ENCODE measurements around the gene CHD5. TPM values are rescaled to one million over a fixed set of nuclear protein-coding genes. Genes with fewer than 3 reads are reported as not detected.
A peak's percentile ranks its signal among the peaks of the same experiment; 100 is the strongest.

Gene CHD5
- total and polyA plus RNA-seq, 4 donors: 0.10 to 0.55 (median 0.31) TPM

- peaks cover 0 to 13% (median 4%) of the 10 kb centered on the region in 5 donors for H3K4me1 ChIP-seq (ENCODE audit: control insufficient read depth in 5 of 5, insufficient read depth in 5 of 5, low read length in 5 of 5)
- H3K27me3 ChIP-seq (ENCODE audit: control insufficient read depth in 3 of 3, insufficient read depth in 3 of 3, low read length in 2 of 3): peaks cover 0 to 12% (median 12%) of the 10 kb centered on the region in 3 donors
- 93 to 96% methylated on average over 28 to 29 of the region's 29 CpGs for whole genome bisulfite sequencing, 2 donors
- H3K4me3 ChIP-seq: no peak overlapping the region
- no peaks in the 10 kb centered on the region for H3K36me3 ChIP-seq (ENCODE audit: control insufficient read depth in 4 of 4, insufficient read depth in 4 of 4, low read length in 4 of 4)
- H3K27ac ChIP-seq (ENCODE audit: low read depth in 1 of 2, low read length in 1 of 2): no peak overlapping the region
- TF ChIP-seq, protein P1, sequence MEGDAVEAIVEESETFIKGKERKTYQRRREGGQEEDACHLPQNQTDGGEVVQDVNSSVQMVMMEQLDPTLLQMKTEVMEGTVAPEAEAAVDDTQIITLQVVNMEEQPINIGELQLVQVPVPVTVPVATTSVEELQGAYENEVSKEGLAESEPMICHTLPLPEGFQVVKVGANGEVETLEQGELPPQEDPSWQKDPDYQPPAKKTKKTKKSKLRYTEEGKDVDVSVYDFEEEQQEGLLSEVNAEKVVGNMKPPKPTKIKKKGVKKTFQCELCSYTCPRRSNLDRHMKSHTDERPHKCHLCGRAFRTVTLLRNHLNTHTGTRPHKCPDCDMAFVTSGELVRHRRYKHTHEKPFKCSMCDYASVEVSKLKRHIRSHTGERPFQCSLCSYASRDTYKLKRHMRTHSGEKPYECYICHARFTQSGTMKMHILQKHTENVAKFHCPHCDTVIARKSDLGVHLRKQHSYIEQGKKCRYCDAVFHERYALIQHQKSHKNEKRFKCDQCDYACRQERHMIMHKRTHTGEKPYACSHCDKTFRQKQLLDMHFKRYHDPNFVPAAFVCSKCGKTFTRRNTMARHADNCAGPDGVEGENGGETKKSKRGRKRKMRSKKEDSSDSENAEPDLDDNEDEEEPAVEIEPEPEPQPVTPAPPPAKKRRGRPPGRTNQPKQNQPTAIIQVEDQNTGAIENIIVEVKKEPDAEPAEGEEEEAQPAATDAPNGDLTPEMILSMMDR (IDR thresholded peaks at IDR 0.05; ENCODE audit: control extremely low read depth, extremely low read depth): no peak
- ATAC-seq (ENCODE audit: insufficient read depth, low FRiP score) (no peak), DNase-seq (no peak)
- no peaks in the 10 kb centered on the region for H3K9me3 ChIP-seq (ENCODE audit: control insufficient read depth in 4 of 4, insufficient read depth in 3 of 4, low read length in 3 of 4)
- no peak overlapping the region for H3K9ac ChIP-seq (ENCODE audit: insufficient read depth in 1 of 2, low read length in 2 of 2)
Observed at GRCh38 chr1:6210591-6211355, 30.7 kb upstream of the CHD5 start.

GRCh38 chr1:6209661-6210580 lies 29.8 kb upstream of the CHD5 start:
- no peak overlapping the region for H3K27ac ChIP-seq (ENCODE audit: low read depth in 1 of 2, low read length in 1 of 2)
- TF ChIP-seq, protein P1 (IDR thresholded peaks at IDR 0.05; ENCODE audit: control extremely low read depth, extremely low read depth): no peak
- no peaks in the 10 kb centered on the region for H3K9me3 ChIP-seq (ENCODE audit: control insufficient read depth in 4 of 4, insufficient read depth in 3 of 4, low read length in 3 of 4)
- ATAC-seq (ENCODE audit: insufficient read depth, low FRiP score) (no peak), DNase-seq (no peak)
- H3K9ac ChIP-seq (ENCODE audit: insufficient read depth in 1 of 2, low read length in 2 of 2): no peak overlapping the region
- no peak overlapping the region for H3K4me3 ChIP-seq
- no peaks in the 10 kb centered on the region for H3K36me3 ChIP-seq (ENCODE audit: control insufficient read depth in 4 of 4, insufficient read depth in 4 of 4, low read length in 4 of 4)
- 83 to 89% methylated on average over 16 to 17 of the region's 17 CpGs for WGBS, 2 donors
- H3K27me3 ChIP-seq (ENCODE audit: control insufficient read depth in 3 of 3, insufficient read depth in 3 of 3, low read length in 2 of 3): peaks cover 0 to 17% (median 12%) of the 10 kb centered on the region in 3 donors
- H3K4me1 ChIP-seq (ENCODE audit: control insufficient read depth in 5 of 5, insufficient read depth in 5 of 5, low read length in 5 of 5): peaks cover 0 to 16% (median 4%) of the 10 kb centered on the region in 5 donors

- no peak for ATAC-seq (ENCODE audit: insufficient read depth, low FRiP score)
- Histone ChIP-seq H3K36me3 (ENCODE audit: control insufficient read depth in 4 of 4, insufficient read depth in 4 of 4, low read length in 4 of 4) (no peaks in the 10 kb centered on the region), H3K4me3 (no peak overlapping the region), H3K27ac (ENCODE audit: low read depth in 1 of 2, low read length in 1 of 2) (no peak overlapping the region), H3K27me3 (ENCODE audit: control insufficient read depth in 3 of 3, insufficient read depth in 3 of 3, low read length in 2 of 3) (peaks cover 0 to 21% (median 12%) of the 10 kb centered on the region in 3 donors), H3K9me3 (ENCODE audit: control insufficient read depth in 4 of 4, insufficient read depth in 3 of 4, low read length in 3 of 4) (no peaks in the 10 kb centered on the region), H3K4me1 (ENCODE audit: control insufficient read depth in 5 of 5, insufficient read depth in 5 of 5, low read length in 5 of 5) (peaks cover 0 to 20% (median 4%) of the 10 kb centered on the region in 5 donors), H3K9ac (ENCODE audit: insufficient read depth in 1 of 2, low read length in 2 of 2) (no peak overlapping the region)
- 3 to 11% methylated on average over 77 to 99 of the region's 99 CpGs for WGBS, 2 donors
- peak in 2 of 3 donors; percentile 57 to 58 for DNase-seq
- TF ChIP-seq, protein P1 (IDR thresholded peaks at IDR 0.05; ENCODE audit: control extremely low read depth, extremely low read depth): peak; percentile 12
Observed at GRCh38 chr1:6208723-6209660, 28.9 kb upstream of the CHD5 start.

Measured in lung (tissue), 12 donors.